ENCODE measurements around the gene ANTKMT.

DNA sequence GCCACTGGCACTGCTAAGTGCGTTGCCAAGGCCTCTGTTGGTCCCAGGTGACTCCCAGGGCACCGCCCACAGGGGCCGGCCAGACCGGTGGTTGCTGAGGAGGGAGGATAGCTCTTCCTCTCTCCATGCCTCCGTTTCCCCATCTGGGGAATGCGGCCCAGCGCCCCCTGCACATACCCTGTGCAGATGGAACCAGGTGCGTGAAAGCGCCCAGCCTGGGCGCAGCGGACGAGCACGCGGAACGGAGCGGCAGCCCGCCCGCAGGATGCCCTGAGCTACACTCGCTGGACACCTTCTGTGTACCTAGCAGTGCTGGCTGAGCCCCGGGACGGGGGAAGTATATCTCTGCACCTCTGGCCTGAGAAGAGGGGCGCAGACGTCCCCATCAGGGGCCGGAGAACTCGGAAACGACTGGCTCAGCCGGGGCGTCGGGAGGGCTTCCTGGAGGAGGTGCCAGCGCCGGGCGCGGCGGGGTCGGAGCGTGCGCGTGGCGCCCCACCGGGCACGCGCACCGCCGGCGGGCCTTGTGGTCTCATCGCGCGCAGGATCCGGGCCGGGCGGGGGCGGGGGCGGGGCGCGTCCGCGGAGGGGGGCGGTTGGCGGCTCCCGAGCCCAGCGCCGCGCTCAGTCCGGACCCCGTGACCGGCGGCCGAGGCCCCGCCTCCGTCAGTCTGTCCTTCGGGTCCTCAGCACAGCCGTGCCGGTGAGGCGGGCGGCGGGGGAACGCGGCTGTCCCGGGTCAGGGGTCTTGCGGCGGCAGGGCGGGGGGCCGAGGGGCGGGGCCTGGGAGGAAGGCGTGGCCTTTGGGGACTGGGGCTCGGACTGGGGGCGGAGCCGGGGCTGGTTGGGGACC, 5.7 kb downstream of the ANTKMT start, which contains the start of the genes CCDC78 and HAGHL:
- TF ChIP-seq POLR2A (IDR thresholded peaks at IDR 0.05), result no peak
- TF ChIP-seq, protein P1, sequence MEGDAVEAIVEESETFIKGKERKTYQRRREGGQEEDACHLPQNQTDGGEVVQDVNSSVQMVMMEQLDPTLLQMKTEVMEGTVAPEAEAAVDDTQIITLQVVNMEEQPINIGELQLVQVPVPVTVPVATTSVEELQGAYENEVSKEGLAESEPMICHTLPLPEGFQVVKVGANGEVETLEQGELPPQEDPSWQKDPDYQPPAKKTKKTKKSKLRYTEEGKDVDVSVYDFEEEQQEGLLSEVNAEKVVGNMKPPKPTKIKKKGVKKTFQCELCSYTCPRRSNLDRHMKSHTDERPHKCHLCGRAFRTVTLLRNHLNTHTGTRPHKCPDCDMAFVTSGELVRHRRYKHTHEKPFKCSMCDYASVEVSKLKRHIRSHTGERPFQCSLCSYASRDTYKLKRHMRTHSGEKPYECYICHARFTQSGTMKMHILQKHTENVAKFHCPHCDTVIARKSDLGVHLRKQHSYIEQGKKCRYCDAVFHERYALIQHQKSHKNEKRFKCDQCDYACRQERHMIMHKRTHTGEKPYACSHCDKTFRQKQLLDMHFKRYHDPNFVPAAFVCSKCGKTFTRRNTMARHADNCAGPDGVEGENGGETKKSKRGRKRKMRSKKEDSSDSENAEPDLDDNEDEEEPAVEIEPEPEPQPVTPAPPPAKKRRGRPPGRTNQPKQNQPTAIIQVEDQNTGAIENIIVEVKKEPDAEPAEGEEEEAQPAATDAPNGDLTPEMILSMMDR (IDR thresholded peaks at IDR 0.05), result no peak
- no peak for TF ChIP-seq POLR2AphosphoS5 (IDR thresholded peaks at IDR 0.05; ENCODE audit: insufficient read depth in 1 of 2, low read depth in 1 of 2)

Measured in vagina (tissue), 2 donors.